Measurements from ENCODE around the gene HNRNPA2B1. TPM values are rescaled to one million over a fixed set of nuclear protein-coding genes. Genes with fewer than 3 reads are reported as not detected.

The HNRNPA2B1 gene
- 704 TPM for polyA plus RNA-seq (2013, experiment 1 of 2)
- polyA plus RNA-seq (2013, experiment 2 of 2) = 808 TPM

DNA sequence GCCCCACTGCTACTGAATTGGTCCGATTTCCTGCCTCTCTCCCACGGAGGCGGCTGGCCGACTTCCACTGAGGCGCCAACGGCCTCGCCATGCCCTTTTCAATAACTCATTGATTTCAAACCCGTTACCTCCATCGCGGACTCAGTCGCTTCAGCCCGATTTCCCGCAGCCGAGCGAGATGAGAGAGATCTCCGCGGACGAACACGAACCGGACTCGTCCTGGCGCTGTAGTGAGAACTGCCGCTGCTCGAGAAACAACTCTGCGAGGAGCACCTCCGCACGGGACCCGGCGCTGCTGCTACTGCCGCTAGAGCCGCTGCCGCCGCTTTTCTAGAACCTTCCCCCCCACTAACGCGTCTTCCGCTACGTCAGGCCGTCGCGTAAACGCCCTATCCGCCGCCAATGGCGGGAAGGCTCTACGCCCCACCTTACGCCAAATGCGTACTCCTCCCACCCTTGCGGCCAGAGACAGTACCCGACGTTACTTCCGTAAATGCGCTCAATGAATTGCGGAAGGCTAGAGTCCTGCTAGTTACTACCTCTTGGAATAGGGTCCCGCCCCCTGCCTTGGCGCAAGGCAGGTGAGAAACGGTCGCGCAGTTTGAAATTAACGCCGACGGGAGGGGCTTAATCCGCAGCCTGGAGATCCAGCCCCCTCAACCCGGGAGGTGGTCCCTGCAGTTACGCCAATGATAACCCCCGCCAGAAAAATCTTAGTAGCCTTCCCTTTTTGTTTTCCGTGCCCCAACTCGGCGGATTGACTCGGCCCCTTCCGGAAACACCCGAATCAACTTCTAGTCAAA is at the start of gene HNRNPA2B1:
TSS of gene HNRNPA2B1 (minus strand) at position 303 of the 803 bp plus-strand sequence. CDS start at position 134, 169 bp downstream.
- 0% methylated on average over 64 to 67 of the region's 71 CpGs for WGBS, 2 experiments (ENCODE audit: insufficient coverage in 2 of 2)
- peaks cover 14% of the 10 kb centered on the region for H3K4me1 ChIP-seq (ENCODE audit: control insufficient read depth, insufficient read depth, low read length, poor library complexity, severe bottlenecking)
- peak within 1 kb of the TSS; percentile 99 for H3K27ac ChIP-seq (ENCODE audit: low read depth, low read length, severe bottlenecking)
- no peaks in the 10 kb centered on the region for H3K9me3 ChIP-seq (ENCODE audit: control insufficient read depth, low read length)
- H3K4me3 ChIP-seq (ENCODE audit: extremely low read depth, insufficient read depth, low read length, poor library complexity, severe bottlenecking) = peak within 1 kb of the TSS; percentile 93
- peaks cover 45% of the 10 kb centered on the region for H3K36me3 ChIP-seq (ENCODE audit: control insufficient read depth, insufficient read depth, low read length)

DNA sequence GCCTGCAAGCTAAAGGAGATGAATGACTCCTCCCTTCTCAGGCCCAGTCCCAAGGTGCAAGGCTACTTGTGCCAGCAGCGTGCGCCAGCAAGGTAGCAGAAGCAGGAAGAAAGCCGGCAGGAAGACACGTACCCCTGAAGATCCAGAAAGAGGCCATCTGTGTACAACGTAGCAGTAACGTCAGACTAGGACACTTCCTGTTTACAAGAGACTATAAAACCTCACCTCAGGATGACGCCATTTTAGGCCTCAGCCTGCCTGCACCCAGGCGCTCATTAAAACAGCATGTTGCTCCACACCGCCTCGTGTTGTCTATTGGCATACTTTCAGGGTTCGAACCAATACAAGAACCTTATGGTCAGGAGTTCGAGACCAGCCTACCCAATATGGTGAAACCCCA is 49.7 kb upstream of the HNRNPA2B1 start:
- Histone ChIP-seq H3K9me3 (ENCODE audit: control insufficient read depth, low read length) (no peaks in the 10 kb centered on the region), H3K36me3 (ENCODE audit: control insufficient read depth, insufficient read depth, low read length) (no peaks in the 10 kb centered on the region), H3K4me3 (ENCODE audit: extremely low read depth, insufficient read depth, low read length, poor library complexity, severe bottlenecking) (no peak overlapping the region), H3K4me1 (ENCODE audit: control insufficient read depth, insufficient read depth, low read length, poor library complexity, severe bottlenecking) (no peaks in the 10 kb centered on the region), H3K27ac (ENCODE audit: low read depth, low read length, severe bottlenecking) (no peak overlapping the region)
- WGBS, 2 experiments (ENCODE audit: insufficient coverage in 2 of 2) = 93 to 97% methylated on average over 11 to 12 of the region's 12 CpGs

DNA sequence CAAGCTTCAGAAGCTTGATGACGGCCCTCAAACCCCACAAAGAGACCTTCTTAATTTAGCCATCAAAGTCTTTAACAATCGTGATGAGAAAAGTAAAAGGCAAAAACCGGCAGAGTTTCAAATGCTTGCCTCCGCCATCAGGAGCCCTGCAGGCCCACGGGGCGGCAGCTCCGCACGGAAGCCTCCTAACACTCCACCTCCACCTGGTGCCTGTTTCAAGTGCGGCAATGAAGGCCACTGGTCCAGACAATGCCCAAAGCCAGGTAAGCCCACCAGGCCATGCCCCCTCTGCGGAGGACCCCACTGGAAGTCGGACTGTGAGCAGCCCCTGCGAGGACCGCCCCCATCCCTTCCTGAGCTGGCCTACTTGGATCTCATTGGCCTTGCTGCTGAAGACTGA is 44.6 kb upstream of the HNRNPA2B1 start:
- no peaks in the 10 kb centered on the region for H3K9me3 ChIP-seq (ENCODE audit: control insufficient read depth, low read length)
- H3K36me3 ChIP-seq (ENCODE audit: control insufficient read depth, insufficient read depth, low read length) = no peaks in the 10 kb centered on the region
- H3K4me3 ChIP-seq (ENCODE audit: extremely low read depth, insufficient read depth, low read length, poor library complexity, severe bottlenecking) = no peak overlapping the region
- H3K4me1 ChIP-seq (ENCODE audit: control insufficient read depth, insufficient read depth, low read length, poor library complexity, severe bottlenecking) = no peaks in the 10 kb centered on the region
- WGBS, 2 experiments (ENCODE audit: insufficient coverage in 2 of 2) = 91 to 100% methylated on average over 12 of the region's 13 CpGs
- H3K27ac ChIP-seq (ENCODE audit: low read depth, low read length, severe bottlenecking) = no peak overlapping the region

DNA sequence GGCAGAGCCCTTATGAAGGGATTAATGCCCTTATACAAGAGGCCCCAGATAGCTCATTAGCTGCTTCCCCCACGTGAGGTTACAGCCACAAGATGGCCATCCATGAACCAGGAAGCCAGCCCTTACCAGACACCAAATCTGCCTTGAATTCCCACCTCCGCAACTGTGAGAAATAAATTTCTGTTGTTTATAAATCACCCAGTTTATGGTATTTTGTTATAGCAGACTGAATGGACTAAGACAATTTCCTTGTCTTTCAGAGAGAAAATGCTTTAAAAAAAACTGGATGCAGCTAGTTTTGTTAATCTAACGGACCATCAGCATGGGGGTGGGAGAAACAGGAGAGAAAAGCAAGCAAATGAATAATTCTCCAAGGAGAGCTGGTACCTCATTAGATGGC is 37.5 kb upstream of the HNRNPA2B1 start:
- no peaks in the 10 kb centered on the region for H3K9me3 ChIP-seq (ENCODE audit: control insufficient read depth, low read length)
- WGBS, 2 experiments (ENCODE audit: insufficient coverage in 2 of 2) = 83 to 100% methylated on average over 1 to 2 of the region's 3 CpGs
- no peaks in the 10 kb centered on the region for H3K4me1 ChIP-seq (ENCODE audit: control insufficient read depth, insufficient read depth, low read length, poor library complexity, severe bottlenecking)

DNA sequence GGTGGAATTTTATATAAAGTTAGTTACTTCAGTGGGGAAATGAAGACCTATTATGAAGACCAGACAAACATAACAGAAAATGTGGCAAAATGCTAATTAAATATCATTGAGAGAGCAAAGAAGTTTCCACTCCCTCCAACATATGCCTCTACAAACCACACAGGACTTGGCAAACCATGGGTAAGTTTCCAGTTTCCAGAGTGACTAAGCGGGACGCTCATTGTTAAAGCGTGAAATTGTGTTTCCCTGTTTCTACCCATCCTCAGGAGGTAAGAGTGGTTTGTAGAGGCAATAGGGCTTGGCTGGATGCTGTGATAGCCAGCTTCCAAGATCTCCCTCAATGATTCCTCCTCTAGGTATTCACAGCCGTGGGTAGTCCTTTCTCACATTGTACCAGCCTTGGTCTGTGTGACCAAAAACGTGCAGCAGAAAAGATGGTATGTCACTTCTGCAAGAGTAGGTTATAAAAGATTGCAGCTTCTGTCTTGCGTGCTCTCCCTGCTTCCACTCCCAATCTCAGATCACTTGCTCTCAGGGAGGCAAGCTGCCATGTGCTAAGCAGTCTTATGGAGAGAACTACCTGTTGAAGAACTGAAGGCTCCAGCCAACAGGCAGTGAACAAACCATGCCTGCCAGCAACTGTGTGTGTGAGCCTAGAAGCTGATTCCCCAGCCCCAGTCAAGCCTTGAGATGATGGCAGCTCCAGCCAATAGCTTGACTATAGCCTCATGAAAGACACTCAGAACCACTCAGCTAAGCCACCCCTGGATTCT is 36.7 kb upstream of the HNRNPA2B1 start:
- Histone ChIP-seq H3K36me3 (ENCODE audit: control insufficient read depth, insufficient read depth, low read length) (no peaks in the 10 kb centered on the region), H3K27ac (ENCODE audit: low read depth, low read length, severe bottlenecking) (no peak overlapping the region), H3K4me1 (ENCODE audit: control insufficient read depth, insufficient read depth, low read length, poor library complexity, severe bottlenecking) (no peaks in the 10 kb centered on the region), H3K9me3 (ENCODE audit: control insufficient read depth, low read length) (no peaks in the 10 kb centered on the region), H3K4me3 (ENCODE audit: extremely low read depth, insufficient read depth, low read length, poor library complexity, severe bottlenecking) (no peak overlapping the region)
- WGBS, 2 experiments (ENCODE audit: insufficient coverage in 2 of 2) = 83 to 100% methylated on average over 3 to 4 of the region's 6 CpGs

More for the DNA sequence above, 37.5 kb upstream of the HNRNPA2B1 start:
- Histone ChIP-seq H3K36me3 (ENCODE audit: control insufficient read depth, insufficient read depth, low read length) (no peaks in the 10 kb centered on the region), H3K27ac (ENCODE audit: low read depth, low read length, severe bottlenecking) (no peak overlapping the region), H3K4me3 (ENCODE audit: extremely low read depth, insufficient read depth, low read length, poor library complexity, severe bottlenecking) (no peak overlapping the region)

DNA sequence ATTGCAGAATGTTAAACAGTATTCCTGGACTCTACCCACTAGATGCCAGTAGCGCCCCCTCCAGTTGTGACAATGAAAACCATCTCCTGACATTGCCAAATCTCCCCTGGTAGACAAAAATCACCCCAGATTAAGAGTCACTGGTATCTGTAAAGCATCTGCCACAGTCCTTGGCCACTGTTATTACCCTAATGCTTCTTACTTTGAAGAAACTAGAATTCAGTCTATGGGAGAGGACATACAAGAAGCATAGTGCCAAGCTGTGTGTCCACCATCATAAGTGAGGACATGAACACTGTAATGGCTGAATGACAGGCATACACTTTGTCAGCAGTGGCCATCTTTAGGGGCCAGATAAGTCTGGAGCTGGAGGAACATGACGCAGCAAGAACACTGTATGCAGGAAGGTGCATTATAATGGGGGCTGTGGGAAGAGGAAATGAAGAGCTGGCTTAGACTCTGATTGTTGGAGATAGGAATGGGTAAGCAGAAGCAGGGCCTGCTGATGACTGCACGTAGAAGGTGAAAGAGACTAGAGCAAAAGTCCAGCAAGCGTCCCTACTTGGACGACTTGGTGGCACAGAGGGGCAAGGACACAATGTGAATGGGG is 33.5 kb upstream of the HNRNPA2B1 start:
- H3K4me1 ChIP-seq (ENCODE audit: control insufficient read depth, insufficient read depth, low read length, poor library complexity, severe bottlenecking) = no peaks in the 10 kb centered on the region
- H3K9me3 ChIP-seq (ENCODE audit: control insufficient read depth, low read length) = no peaks in the 10 kb centered on the region
- no peak overlapping the region for H3K4me3 ChIP-seq (ENCODE audit: extremely low read depth, insufficient read depth, low read length, poor library complexity, severe bottlenecking)
- no peaks in the 10 kb centered on the region for H3K36me3 ChIP-seq (ENCODE audit: control insufficient read depth, insufficient read depth, low read length)
- 94 to 95% methylated on average over 2 to 4 of the region's 5 CpGs for WGBS, 2 experiments (ENCODE audit: insufficient coverage in 2 of 2)
- no peak overlapping the region for H3K27ac ChIP-seq (ENCODE audit: low read depth, low read length, severe bottlenecking)

DNA sequence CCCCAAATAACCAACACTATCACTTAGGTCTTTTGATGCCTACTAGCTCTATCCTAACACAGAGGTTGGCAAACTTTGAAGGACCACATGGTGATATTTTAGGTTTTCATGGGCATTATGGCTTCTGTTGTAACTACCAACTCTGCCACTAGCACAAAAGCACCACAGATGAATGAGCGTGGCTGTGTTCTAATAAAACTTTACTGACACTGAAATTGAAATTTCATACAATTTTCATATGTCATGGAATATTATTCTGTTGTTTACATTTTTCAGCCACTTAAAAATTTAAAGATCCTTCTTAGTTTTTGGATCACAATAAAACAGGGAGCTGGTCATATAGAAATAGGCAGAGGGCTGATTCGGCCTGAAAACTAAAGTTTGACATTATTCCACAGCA is 27.4 kb upstream of the HNRNPA2B1 start:
- Histone ChIP-seq H3K9me3 (ENCODE audit: control insufficient read depth, low read length) (no peaks in the 10 kb centered on the region), H3K4me1 (ENCODE audit: control insufficient read depth, insufficient read depth, low read length, poor library complexity, severe bottlenecking) (no peaks in the 10 kb centered on the region), H3K4me3 (ENCODE audit: extremely low read depth, insufficient read depth, low read length, poor library complexity, severe bottlenecking) (no peak overlapping the region), H3K27ac (ENCODE audit: low read depth, low read length, severe bottlenecking) (no peak overlapping the region), H3K36me3 (ENCODE audit: control insufficient read depth, insufficient read depth, low read length) (no peaks in the 10 kb centered on the region)
- no CpG with 5 or more reads among the region's 2 CpGs for WGBS, 2 experiments (ENCODE audit: insufficient coverage in 2 of 2)

DNA sequence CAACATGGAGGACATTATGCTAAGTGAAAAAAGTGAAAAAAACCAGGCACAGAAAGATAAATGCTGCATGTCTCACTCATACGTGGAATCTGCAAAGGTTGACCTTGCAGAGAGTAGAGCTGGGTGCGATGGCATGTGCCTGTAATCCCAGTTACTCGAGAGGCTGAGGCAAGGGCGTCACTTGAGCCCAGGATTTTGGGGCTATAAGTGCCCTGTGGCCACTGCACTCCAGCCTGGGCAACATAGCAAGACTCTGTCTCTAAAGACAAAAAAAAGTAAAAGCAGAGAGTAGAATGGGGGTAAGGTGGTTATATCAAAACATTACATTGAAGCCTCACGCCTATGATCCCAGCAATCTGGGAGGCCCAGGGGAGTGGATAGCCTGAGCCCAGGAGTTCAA is 23.8 kb upstream of the HNRNPA2B1 start:
- Histone ChIP-seq H3K9me3 (ENCODE audit: control insufficient read depth, low read length) (no peaks in the 10 kb centered on the region), H3K4me1 (ENCODE audit: control insufficient read depth, insufficient read depth, low read length, poor library complexity, severe bottlenecking) (no peaks in the 10 kb centered on the region), H3K4me3 (ENCODE audit: extremely low read depth, insufficient read depth, low read length, poor library complexity, severe bottlenecking) (no peak overlapping the region), H3K27ac (ENCODE audit: low read depth, low read length, severe bottlenecking) (no peak overlapping the region), H3K36me3 (ENCODE audit: control insufficient read depth, insufficient read depth, low read length) (no peaks in the 10 kb centered on the region)
- WGBS, 2 experiments (ENCODE audit: insufficient coverage in 2 of 2) = 85 to 86% methylated on average over 4 of the region's 5 CpGs

DNA sequence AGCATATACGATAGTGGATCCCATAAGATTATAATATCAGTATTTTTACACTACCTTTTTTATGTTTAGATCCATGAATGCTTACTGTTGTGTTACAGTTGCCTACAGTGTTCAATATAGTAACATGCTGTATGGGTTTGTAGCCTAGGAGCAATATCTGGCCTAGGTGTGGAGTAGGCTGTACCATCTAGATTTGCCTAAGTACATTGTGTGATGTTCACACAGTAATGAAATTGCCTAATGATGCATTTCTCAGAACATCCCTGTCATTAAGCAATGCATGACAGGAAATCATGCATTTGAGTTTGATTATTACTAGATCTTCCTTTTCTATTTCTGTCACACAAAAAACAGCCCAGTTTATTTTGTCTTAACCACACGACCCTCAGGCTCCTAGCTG is 15.5 kb upstream of the HNRNPA2B1 start:
- Histone ChIP-seq H3K4me3 (ENCODE audit: extremely low read depth, insufficient read depth, low read length, poor library complexity, severe bottlenecking) (no peak overlapping the region), H3K9me3 (ENCODE audit: control insufficient read depth, low read length) (no peaks in the 10 kb centered on the region), H3K27ac (ENCODE audit: low read depth, low read length, severe bottlenecking) (no peak overlapping the region), H3K36me3 (ENCODE audit: control insufficient read depth, insufficient read depth, low read length) (peaks cover 26% of the 10 kb centered on the region), H3K4me1 (ENCODE audit: control insufficient read depth, insufficient read depth, low read length, poor library complexity, severe bottlenecking) (no peaks in the 10 kb centered on the region)
- no CpG with 5 or more reads among the region's 2 CpGs for WGBS, 2 experiments (ENCODE audit: insufficient coverage in 2 of 2)

DNA sequence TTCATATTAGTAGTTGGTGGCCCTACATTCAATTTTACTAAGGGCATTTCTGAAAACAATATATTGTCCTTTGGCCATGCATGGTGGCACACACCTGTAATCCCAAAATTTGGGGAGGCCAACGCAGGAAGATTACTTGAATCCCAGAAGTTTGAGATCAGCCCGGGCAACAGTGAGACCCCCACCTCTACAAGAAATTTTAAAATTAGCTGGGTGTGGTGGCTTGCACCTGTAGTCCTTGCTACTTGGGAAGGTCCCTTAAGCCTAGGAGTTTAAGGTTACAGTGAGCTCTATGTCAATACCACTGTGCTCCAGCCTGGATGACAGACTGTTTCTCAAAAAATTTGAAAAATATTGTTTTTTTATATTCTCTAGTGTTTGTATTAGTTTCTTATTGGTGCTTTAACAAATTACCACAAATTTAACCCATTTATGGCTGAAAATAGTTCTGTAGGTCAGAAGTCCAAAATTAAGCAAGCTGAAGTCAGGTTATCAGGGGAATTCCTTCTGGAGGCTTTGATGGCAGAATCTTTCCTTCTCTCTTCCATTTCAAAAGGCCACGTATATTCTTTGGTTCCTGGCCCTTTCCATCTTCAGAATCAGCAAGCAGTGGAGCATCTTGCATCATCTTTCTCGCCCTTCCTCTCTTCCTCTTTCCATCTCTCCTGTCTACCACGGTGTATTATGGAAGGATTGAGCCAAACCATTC is 13.4 kb upstream of the HNRNPA2B1 start:
- Histone ChIP-seq H3K4me1 (ENCODE audit: control insufficient read depth, insufficient read depth, low read length, poor library complexity, severe bottlenecking) (no peaks in the 10 kb centered on the region), H3K9me3 (ENCODE audit: control insufficient read depth, low read length) (no peaks in the 10 kb centered on the region), H3K36me3 (ENCODE audit: control insufficient read depth, insufficient read depth, low read length) (peaks cover 47% of the 10 kb centered on the region), H3K27ac (ENCODE audit: low read depth, low read length, severe bottlenecking) (no peak overlapping the region), H3K4me3 (ENCODE audit: extremely low read depth, insufficient read depth, low read length, poor library complexity, severe bottlenecking) (no peak overlapping the region)
- WGBS, 2 experiments (ENCODE audit: insufficient coverage in 2 of 2) = 80 to 95% methylated on average over 1 to 3 of the region's 5 CpGs
